H1 (cell line): ENCODE results near the gene HSPA1A. TPM values are rescaled to one million over a fixed set of nuclear protein-coding genes. Genes with fewer than 3 reads are reported as not detected.
"Not testable (repeated sequence)": the region's sequence is repeated elsewhere in the genome, so short reads cannot be mapped to it uniquely, and the experiment has no call there.

Experiments used
- CTCF ChIA-PET: fragments of 300-600 bp; sonication (Branson Sonifier 250); formaldehyde crosslinking; loops from one replicate; lab custom pipeline; 2021; ENCODE audit not compliant: partially characterized antibody; lab: Charles Lee
- POLR2A ChIA-PET: fragments of 300-600 bp; sonication (Branson Sonifier 250); formaldehyde crosslinking; loops from one replicate; lab custom pipeline; 2021; ENCODE audit warnings: inconsistent platforms; ENCODE audit not compliant: partially characterized antibody; lab: Charles Lee
- DNase-seq, 2 experiments: peaks; one replicate each; pipeline versions ENCODE4 v3.0.0 to v3.0.0-alpha.2; 2010 to 2022; ENCODE audit warnings: low spot score in 2 of 2, low read depth in 1 of 2, mixed read lengths in 1 of 2
- FAIRE-seq: peaks from 2 replicates; lab custom pipeline; 2011; peaks lifted over from hg19 to GRCh38; lab: Jason Lieb, UNC
- H2AFZ ChIP-seq: 2 replicates; pipeline ENCODE4 v1.8.1; 2012; ENCODE audit warnings: low read length, inconsistent platforms
- H2AK5ac ChIP-seq: 2 replicates; pipeline ENCODE4 v1.6.1; 2013; ENCODE audit warnings: low read depth, low read length
- H2BK120ac ChIP-seq: replicated peaks from 2 replicates; pipeline ENCODE3; 2013; ENCODE audit warnings: low read depth, low read length, inconsistent platforms
- H2BK12ac ChIP-seq: 2 replicates; pipeline ENCODE4 v1.6.1; 2013; ENCODE audit warnings: low read depth, low read length
- H2BK15ac ChIP-seq: 2 replicates; pipeline ENCODE4 v1.6.1; 2013; ENCODE audit warnings: low read length
- H2BK20ac ChIP-seq: 2 replicates; pipeline ENCODE4 v1.6.1; 2013; ENCODE audit warnings: low read length
- H2BK5ac ChIP-seq: 2 replicates; pipeline ENCODE4 v1.6.1; 2013; ENCODE audit warnings: low read depth, low read length
- H3K14ac ChIP-seq: 2 replicates; pipeline ENCODE4 v1.6.1; 2013; ENCODE audit warnings: inconsistent platforms; ENCODE audit not compliant: insufficient read length
- H3K18ac ChIP-seq: 2 replicates; pipeline ENCODE4 v1.6.1; 2013; ENCODE audit warnings: low read length; ENCODE audit errors: extremely low read depth
- H3K23ac ChIP-seq: 2 replicates; pipeline ENCODE4 v1.6.1; 2013; ENCODE audit warnings: inconsistent platforms; ENCODE audit not compliant: insufficient read length
- H3K23me2 ChIP-seq: 2 replicates; pipeline ENCODE4 v1.6.1; 2013; ENCODE audit warnings: low read depth, low read length
- H3K27ac ChIP-seq: 2 replicates; pipeline ENCODE4 v1.6.1; 2011; ENCODE audit warnings: low read depth, low read length, inconsistent platforms
- H3K27me3 ChIP-seq, 4 experiments: replicated peaks in 1 of 4; 1 replicate in 1 of 4; 2 replicates in 3 of 4; pipeline versions ENCODE4 v1.6.1 to v1.8.1; 2011 to 2013; ENCODE audit warnings: low read length in 3 of 4, mild to moderate bottlenecking in 3 of 4, inconsistent platforms in 2 of 4, mixed read lengths in 2 of 4, moderate library complexity in 1 of 4; ENCODE audit not compliant: control insufficient read depth in 3 of 4, insufficient read depth in 3 of 4; ENCODE audit errors: extremely low read depth in 1 of 4
- H3K36me3 ChIP-seq, 4 experiments: 2 replicates each; pipeline versions ENCODE4 v1.6.1 to v1.8.1; 2011 to 2013; ENCODE audit warnings: mild to moderate bottlenecking in 4 of 4, low read length in 3 of 4, moderate library complexity in 2 of 4, control low read depth in 1 of 4, inconsistent platforms in 1 of 4; ENCODE audit not compliant: insufficient read depth in 4 of 4, control insufficient read depth in 2 of 4
- H3K4ac ChIP-seq: replicated peaks from 2 replicates; pipeline ENCODE3; 2013; ENCODE audit warnings: low read length, low read depth, mixed read lengths, inconsistent platforms; ENCODE audit not compliant: insufficient read length
- H3K4me1 ChIP-seq, 4 experiments: replicated peaks in 1 of 4; 1 replicate in 1 of 4; 2 replicates in 3 of 4; pipeline versions ENCODE4 v1.6.1 to v1.8.1; 2011 to 2013; ENCODE audit warnings: low read length in 3 of 4, inconsistent platforms in 2 of 4, mixed read lengths in 1 of 4; ENCODE audit not compliant: insufficient read depth in 4 of 4, control insufficient read depth in 3 of 4
- H3K4me2 ChIP-seq, 2 experiments: 2 replicates each; pipeline versions ENCODE4 v1.6.1 to v1.8.1; 2011 to 2013; ENCODE audit warnings: low read depth in 2 of 2, low read length in 2 of 2, control low read depth in 1 of 2, inconsistent platforms in 1 of 2, mild to moderate bottlenecking in 1 of 2; ENCODE audit not compliant: insufficient read depth in 1 of 2
- H3K4me3 ChIP-seq, 4 experiments: fragments of 200-600, 300-600 bp in 1 of 4; sonication (generic), shearing (Covaris generic), sonication (Bioruptor Twin) in 1 of 4; 2 replicates each; pipeline versions ENCODE4 v1.5.1 to v1.8.1; 2011 to 2016; ENCODE audit warnings: low read length in 4 of 4, low read depth in 3 of 4, control low read depth in 2 of 4, inconsistent platforms in 2 of 4, mild to moderate bottlenecking in 2 of 4, mixed read lengths in 1 of 4, moderate library complexity in 1 of 4; ENCODE audit not compliant: insufficient read depth in 2 of 4; ENCODE audit errors: extremely low read depth in 1 of 4
- H3K56ac ChIP-seq: replicated peaks from 2 replicates; pipeline ENCODE3; 2013; ENCODE audit warnings: low read depth, mild to moderate bottlenecking, mixed read lengths, low read length, inconsistent platforms; ENCODE audit not compliant: insufficient read length
- H3K79me1 ChIP-seq: 2 replicates; pipeline ENCODE4 v1.6.1; 2013; ENCODE audit warnings: low read depth, low read length, control low read depth
- H3K79me2 ChIP-seq, 2 experiments: 2 replicates each; pipeline versions ENCODE4 v1.6.1 to v1.8.1; 2012 to 2013; ENCODE audit warnings: low read length in 2 of 2, mild to moderate bottlenecking in 2 of 2, inconsistent platforms in 1 of 2; ENCODE audit not compliant: insufficient read depth in 2 of 2, control insufficient read depth in 1 of 2
- H3K9ac ChIP-seq, 4 experiments: replicated peaks in 1 of 4; 1 replicate in 1 of 4; 2 replicates in 3 of 4; pipeline versions ENCODE4 v1.6.1 to v1.8.1; 2011 to 2013; ENCODE audit warnings: low read depth in 3 of 4, low read length in 3 of 4, control low read depth in 2 of 4, mild to moderate bottlenecking in 2 of 4, moderate library complexity in 2 of 4, inconsistent platforms in 1 of 4; ENCODE audit errors: extremely low read depth in 1 of 4
- H3K9me3 ChIP-seq, 2 experiments: 2 replicates each; pipeline versions ENCODE4 v1.6.1 to v1.8.1; 2012 to 2013; ENCODE audit warnings: mild to moderate bottlenecking in 2 of 2, moderate library complexity in 2 of 2, control low read depth in 1 of 2, inconsistent platforms in 1 of 2, low read depth in 1 of 2, low read length in 1 of 2, mixed read lengths in 1 of 2; ENCODE audit not compliant: insufficient read depth in 2 of 2
- H4K20me1 ChIP-seq, 2 experiments: replicated peaks in 1 of 2; 2 replicates each; pipeline versions ENCODE3 to v1.8.1; 2011 to 2013; ENCODE audit warnings: inconsistent platforms in 2 of 2, low read length in 2 of 2, mild to moderate bottlenecking in 1 of 2; ENCODE audit not compliant: insufficient read depth in 2 of 2, control insufficient read depth in 1 of 2
- H4K5ac ChIP-seq: 2 replicates; pipeline ENCODE4 v1.6.1; 2013; ENCODE audit warnings: low read length, low read depth, mixed read lengths, inconsistent platforms; ENCODE audit not compliant: insufficient read length
- H4K8ac ChIP-seq: 2 replicates; pipeline ENCODE4 v1.8.0; 2013; ENCODE audit warnings: mild to moderate bottlenecking, moderate library complexity, low read length, inconsistent platforms; ENCODE audit not compliant: insufficient read depth; ENCODE audit errors: extremely low read depth
- H4K91ac ChIP-seq: replicated peaks from 2 replicates; pipeline ENCODE3; 2013; ENCODE audit warnings: low read length, mixed read lengths, inconsistent platforms; ENCODE audit not compliant: insufficient read length
- WGBS, 2 experiments: shearing (Covaris generic) in 1 of 2; methylation state at CpG; one replicate each; pipeline versions ENCODE4 v1.1.6 to v1.1.7; 2013 to 2015; ENCODE audit warnings: low lambda C conversion rate in 2 of 2, mixed read lengths in 2 of 2, inconsistent platforms in 1 of 2, low coverage in 1 of 2, missing lambda C conversion rate in 1 of 2; ENCODE audit not compliant: insufficient replicate concordance in 2 of 2, insufficient coverage in 1 of 2, insufficient read length in 1 of 2; ENCODE audit errors: extremely low coverage in 1 of 2, missing lambda C conversion rate in 1 of 2; 5-methylcytosine and 5-hydroxymethylcytosine counted together
- polyA plus RNA-seq, 7 experiments: library from polyadenylated mRNA; depleted of rRNA in 3 of 7; stranded (reverse) in 5 of 7; unstranded in 2 of 7; fragments of >200 nt in 5 of 7; fragments of 200-250 nt in 2 of 7; gene quantifications; 1 replicate in 5 of 7; 2 replicates in 1 of 7; 4 replicates in 1 of 7; pipeline versions ENCODE4 v1.2.1 to v1.2.3, GENCODE V29; 2011 to 2013; ENCODE audit warnings: missing spikeins in 2 of 7, mixed read lengths in 2 of 7
- total RNA-seq: library from RNA; stranded (reverse); fragmentation: NEBNext Ultra II Directional; extraction: Animal tissue kit (Norgen Biotek cat#: 25700); gene quantifications from 2 replicates; pipeline ENCODE4 v1.2.1, GENCODE V29; 2021

The HSPA1A gene
- total and polyA plus RNA-seq, 2 of the 8 experiments (the other 6 are each of a cell fraction or from before 2014, with no cell fraction given) = 40.7 to 54.0 TPM

- not testable (repeated sequence) for H2BK12ac ChIP-seq, H3K79me1 ChIP-seq, DNase-seq, H3K9me3 ChIP-seq, H4K91ac ChIP-seq, H3K4me3 ChIP-seq, H3K4me1 ChIP-seq, H3K4me2 ChIP-seq, H2BK5ac ChIP-seq, H4K20me1 ChIP-seq, H3K14ac ChIP-seq, H3K27me3 ChIP-seq, H3K23ac ChIP-seq, H3K23me2 ChIP-seq, H3K79me2 ChIP-seq, H4K5ac ChIP-seq, H2BK15ac ChIP-seq, H3K9ac ChIP-seq, H3K18ac ChIP-seq, H2BK120ac ChIP-seq, H2AK5ac ChIP-seq, H2BK20ac ChIP-seq, H2AFZ ChIP-seq, H3K56ac ChIP-seq, H3K4ac ChIP-seq, H4K8ac ChIP-seq, FAIRE-seq, H3K27ac ChIP-seq
- ChIA-PET CTCF (interaction anchor here (1.2 to 1.5 kb wide), 2 partner anchors 11 to 14 kb away, joined by 3 to 4 read pairs; no protein-coding TSS in a partner anchor), POLR2A (interaction anchor here (1.6 to 6.5 kb wide), 3 partner anchors 12 to 30 kb away, joined by 5 to 93 read pairs (median 34); partner anchors contain the start of gene HSPA1B)
- 91% methylated on average over 8 of the region's 8 CpGs; no CpG with 5 or more reads in 1 of the 2 experiments for WGBS, 2 experiments
- H3K36me3 ChIP-seq = peaks cover 3 to 17% (median 4%) of the 10 kb centered on the region in 4 experiments; a peak in 7 of 8 replicates
Observed at GRCh38 chr6:31857774-31858173, 42.4 kb downstream of the HSPA1A start.
